HG02763 (cell line): ENCODE measurements around the gene NHLRC4.

Experiments
- ATAC-seq: cut with Tn5 transposase; IDR thresholded peaks from one replicate; pipeline ENCODE4 v1.9.1; 2021; ENCODE audit warnings: mild to moderate bottlenecking, moderate library complexity; ENCODE audit not compliant: unreplicated experiment

NHLRC4 gene

GRCh38 chr16:552171-552570, 14.6 kb upstream of the NHLRC4 start:
- no peak for ATAC-seq

GRCh38 chr16:553601-554296, 13.1 kb upstream of the NHLRC4 start:
- no peak for ATAC-seq

DNA sequence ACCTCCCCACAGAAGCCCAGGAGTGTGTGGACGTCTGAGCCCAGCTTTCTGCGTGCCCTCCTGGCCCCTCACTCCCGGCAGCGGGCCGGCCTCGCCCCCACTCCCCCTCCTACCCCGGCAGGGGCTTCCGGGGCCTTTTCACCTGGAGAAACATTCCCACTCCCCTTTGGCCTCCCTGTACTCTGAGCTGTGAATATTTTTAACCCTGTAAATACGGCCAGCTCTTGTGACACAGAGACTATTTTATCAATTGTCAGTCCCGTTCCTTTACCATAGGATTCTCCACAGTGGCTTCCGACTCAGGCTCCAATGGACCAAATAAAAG, 12.5 kb upstream of the NHLRC4 start:
- no peak for ATAC-seq

DNA sequence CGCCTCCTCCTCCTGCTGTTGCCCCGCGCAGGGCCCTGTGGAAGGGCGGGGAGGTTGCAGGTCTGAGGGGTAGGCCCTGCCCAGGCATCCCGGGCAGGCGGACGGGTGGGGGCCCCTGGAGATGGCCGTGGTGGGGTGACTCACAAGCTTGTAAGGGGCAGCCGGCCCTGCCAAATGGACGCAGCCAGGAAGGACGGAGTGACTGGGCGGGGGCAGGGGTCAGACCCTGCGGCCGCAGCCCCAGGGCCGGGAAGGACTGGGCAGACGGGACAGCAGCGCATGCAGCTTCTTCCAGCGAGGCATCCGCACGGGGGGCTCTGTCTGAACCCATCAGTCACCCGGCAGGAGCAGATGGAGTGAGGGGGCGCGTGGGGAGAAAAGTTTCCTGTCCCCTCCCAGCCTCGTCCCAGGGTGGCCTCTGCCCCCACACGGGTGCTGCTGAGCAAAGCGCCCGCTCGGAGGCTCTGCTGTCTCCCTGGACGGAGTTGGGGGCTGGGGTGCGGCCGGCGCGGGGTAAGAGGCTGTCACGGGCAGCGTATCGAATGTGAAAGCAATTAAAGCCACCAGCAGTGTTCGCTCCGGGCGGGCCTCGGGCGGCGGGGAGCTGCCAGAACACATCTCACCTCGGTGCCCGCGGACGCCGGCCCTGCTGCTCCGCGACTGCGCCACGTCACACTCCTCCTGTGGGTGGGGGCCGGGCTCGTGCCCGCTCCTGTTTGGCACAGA, 12.0 kb upstream of the NHLRC4 start:
- ATAC-seq, result no peak

DNA sequence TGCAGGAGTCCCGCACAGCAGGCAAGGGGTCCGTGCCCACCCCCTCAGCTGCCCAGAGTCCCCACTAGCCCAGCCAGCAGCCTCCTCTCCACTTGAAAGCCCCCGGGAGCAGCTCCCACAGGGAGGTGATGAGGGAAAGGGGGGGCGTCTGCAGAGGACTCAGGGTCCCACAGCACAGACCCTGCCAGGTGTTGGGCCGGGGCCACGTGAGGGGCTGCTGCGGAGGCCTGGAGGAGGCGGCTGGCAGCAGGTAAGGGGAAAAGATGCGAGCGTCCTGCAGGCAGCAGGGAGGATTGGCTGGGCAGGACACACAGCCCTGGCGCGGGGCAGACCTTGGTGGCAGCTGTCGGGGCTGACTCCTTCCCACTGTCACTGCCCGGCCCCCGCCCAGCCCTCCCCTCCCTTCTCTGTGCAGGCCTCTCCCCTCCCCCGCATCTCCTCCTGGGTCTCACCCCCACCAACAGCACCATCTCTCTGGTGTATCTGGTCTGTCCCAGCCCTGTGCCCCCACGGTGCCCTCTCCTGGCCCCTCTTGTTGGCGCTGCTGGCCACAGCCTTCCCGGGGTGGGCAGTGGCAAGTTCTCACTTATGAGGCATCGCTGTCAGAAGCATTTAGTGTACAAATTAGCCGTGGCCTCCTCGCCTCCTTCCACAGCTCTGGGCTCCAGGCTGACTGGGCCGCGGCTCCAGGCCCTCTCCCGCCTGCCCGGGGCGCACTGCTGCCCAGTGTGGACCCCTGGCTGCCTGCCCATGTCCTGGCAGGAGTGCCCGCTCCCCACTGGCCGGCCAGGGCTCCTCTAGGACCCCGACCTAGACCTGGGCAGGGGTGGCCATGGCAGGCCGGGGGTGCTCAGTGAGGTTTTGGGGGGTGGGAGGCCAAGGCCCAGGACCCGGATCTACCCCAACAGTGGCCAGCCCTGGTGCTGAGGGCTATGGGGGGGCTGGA, 11.0 kb upstream of the NHLRC4 start:
- no peak for ATAC-seq

DNA sequence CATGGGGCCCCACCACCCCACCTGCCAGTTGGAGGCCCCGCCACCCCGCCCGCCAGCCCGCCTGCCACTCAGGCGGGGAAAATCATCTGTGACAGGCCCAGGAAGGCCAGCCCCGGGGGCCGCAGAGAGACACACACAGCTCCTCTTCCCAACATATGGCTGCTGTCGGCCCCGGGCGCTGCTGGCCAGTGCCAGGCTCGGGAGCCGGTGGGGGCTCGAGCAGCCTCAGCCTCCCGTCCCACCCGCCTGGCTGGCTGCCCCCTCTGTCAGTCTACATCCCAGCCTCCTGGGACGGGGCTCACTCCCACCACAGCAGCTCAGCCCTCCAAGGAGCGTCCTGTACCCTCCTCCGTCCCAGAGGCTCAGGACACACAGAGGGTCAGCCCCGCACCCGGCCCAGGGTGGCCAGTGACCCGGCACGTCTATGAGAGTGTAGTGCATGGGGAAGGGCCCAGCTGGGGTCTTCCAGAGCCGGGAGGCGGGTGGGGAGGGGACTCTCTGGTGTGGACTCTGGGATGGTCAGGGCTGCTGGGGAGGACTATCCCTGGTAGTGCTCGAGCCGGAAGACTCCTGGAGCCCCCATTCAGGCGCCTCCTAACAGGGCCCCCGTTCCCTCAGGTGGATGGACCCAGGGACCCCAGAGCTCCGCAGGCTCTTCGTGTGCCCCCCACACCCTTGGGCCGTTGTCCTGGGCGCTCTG, 10.2 kb upstream of the NHLRC4 start:
- ATAC-seq, result no peak

GRCh38 chr16:557463-558297, 9.1 kb upstream of the NHLRC4 start:
- no peak for ATAC-seq

GRCh38 chr16:558298-559020, 8.3 kb upstream of the NHLRC4 start:
- ATAC-seq, result no peak

DNA sequence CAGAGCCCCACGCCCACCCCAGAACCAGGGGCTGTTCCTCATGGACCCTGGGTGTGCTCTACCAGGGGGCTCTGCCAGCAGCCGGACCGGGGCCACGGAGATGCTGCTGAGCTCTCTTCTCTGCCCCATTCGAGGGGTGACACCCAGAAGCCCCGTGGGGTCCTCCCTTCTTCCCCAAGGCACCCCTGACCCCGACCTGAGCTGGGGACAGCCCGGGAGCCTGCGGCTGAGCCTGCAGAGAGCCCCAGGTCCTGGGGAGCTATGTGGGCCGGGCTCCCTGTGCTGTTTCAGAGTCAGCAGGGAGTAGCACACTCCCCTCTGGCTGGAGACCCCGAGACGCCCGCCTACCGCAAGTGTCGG, 7.8 kb upstream of the NHLRC4 start:
- no peak for ATAC-seq

DNA sequence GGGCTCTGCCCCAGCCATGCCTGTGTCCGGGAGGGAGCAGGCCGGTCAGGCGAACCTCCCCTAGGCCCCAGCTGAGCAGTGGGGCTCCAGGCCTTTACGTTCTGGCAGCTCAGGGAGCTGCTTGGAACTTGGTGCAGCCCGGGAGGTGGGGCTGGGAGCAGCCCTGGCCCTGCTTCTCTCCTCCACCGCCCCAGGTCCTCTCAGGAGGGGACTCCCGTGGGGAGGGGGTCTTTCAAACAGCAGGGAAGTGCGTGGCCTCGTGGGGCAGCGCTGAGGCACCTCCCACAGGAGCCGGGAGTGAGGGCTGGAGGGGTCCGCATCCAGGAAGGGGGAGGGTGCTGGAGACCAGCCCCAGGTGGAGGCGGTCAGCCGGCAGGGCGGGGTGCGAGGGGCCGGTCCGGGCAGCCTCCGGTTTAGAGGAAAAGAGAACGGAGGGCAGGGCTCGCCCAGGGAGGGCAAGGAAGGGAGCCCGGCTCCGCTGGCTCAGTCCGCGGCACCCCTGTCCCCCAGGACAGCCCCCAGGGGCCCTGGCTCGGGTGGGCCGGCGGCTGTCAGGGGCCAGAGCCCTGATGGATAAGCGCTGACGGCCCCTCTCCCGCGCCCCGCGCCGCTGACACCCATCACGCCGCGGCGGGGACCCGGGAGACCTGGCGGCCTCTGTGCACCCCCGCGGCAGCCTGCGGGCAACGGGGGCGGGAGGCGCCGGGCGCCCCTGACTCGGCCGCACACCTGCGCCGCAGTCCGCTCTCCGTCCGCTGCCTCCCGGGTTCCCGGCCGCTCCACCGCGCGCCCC, 7.2 kb upstream of the NHLRC4 start:
- ATAC-seq, result no peak

DNA sequence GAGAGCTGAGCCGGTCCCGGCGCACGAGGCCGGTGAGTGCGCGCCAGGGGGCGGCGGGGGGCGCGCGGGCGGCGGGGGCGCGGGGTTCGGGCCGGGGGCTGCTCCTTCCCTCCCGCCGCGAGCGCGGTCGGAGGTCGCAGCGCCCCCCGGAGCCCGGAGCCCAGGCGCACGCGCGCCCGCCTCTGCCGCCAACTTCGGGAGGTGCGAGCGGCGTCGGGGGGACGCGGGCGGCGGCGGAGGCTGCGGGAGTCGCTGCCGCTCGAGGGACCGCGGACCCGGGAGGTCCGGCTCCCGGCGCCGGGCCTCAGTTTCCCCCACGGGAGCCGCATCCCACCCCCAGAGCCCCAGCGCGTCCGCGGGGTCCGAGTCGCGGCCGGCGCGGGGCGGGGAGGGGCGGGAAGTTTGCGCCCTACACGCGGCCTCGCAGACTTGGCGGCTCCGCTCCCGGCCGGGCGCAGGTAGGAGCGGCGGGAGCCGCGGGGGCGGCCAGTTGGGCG, 6.6 kb upstream of the NHLRC4 start, which contains the start of gene PRR35:
Gene PRR35, plus strand, starts transcription at position 191 of the 497 bp plus-strand sequence. CDS start 2,901 bp downstream, outside the sequence.
- no peak for ATAC-seq

GRCh38 chr16:560701-561412, 5.9 kb upstream of the NHLRC4 start:
- ATAC-seq, result no peak

DNA sequence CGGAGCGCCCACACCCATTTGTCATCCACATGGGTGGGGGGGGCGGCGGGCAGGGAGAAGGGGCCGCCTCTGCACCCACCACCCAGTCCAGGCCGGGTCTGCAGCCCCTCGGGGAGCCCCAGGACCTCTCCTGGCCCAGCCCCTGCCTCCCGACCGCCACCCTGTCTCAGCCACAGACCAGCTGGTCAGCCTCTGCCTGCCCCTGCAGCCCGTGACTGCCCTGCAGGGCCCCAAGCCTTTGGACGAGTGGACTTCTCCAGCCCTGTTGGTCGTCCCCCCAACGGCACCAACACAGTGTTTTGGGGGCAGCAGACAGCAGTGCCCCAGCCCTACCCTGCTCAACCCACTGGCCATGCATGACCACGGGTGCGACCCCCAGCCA, 5.4 kb upstream of the NHLRC4 start:
- no peak for ATAC-seq

DNA sequence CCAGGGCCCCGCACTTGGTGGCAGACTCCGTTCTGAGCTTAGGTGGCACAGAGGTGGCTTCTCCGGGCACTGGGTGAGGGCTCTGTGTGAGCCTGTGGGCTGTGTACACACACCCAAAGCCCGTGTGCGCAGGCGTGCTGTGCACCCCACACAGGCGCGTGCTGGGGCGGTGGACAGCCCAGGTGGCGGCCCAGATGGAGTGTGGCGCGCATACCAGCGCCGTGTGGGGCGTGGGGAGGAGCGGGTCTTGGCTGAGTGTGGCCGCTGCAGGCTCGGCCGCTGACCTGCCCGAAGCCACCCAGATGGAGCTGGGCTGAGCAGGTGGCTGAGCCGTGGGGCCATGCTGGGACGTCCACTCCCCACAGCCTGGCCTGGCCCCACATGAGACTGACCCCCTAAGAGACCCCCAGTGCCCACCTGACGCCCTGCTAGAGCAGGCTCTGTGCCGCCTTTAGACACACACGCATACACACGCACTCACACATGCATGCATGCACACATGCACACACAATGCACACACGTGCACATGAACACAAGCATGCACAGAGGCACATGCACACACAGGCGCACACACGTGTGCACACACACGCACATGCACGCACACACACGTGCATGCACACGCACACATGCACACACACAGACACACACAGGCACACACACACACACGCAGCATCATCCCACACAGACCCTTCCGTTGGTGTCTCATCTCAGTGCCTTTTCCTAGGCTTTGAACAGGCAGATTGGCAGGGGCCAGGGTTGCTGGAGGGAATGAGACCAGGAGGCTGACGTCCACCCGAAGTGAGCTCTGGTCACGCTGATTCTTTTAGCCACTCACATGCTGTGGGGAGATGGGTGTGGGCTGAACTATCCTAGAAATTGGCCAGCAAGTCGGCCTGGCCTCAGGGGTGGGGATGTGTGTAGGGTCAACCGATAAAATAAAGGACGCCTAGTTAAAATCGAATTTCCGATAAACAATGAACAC, 4.6 kb upstream of the NHLRC4 start:
- no peak for ATAC-seq

GRCh38 chr16:563072-563644, 3.6 kb upstream of the NHLRC4 start:
- ATAC-seq, result no peak

DNA sequence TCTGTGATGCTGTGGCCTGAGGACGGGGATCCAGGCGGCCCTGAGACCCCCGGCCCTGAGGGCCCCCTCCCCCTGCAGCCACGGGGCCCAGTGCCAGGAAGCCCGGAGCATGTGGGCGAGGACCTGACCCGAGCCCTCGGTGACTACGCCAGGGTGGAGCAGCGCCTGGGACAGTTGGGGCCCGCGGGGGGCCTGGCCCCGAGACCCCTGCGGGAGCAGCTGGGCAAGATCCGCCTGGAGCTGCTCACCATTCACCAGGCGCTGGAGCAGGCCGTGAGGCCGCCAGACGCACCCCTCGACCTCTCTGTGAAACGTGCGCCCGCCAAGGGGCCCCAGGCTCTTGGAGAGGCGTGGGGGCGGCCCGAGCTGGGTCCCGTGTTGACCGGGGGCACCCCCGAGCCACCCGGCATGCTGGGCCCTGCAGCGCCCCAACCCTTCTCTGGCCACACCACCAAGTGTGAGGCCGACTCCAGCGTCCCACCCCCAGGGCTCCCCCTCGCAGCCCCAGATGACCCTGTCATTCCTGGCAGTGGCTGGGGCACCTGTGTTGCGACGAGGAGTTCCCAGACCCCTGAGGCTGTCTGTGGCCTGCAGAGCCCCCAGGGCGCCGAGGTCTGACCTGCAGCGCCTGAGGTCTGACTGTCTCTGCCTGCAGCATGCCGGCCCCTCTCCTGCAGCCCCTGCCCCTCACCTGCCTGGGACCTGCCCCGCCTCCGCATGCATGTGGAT, 2.0 kb upstream of the NHLRC4 start:
- ATAC-seq, result no peak
